DOHH2 (cell line): Measurements from ENCODE around the gene HECW1.
"Not testable (repeated sequence)": the region's sequence is repeated elsewhere in the genome, so short reads cannot be mapped to it uniquely, and the experiment has no call there.

Experiments used
- H3F3A ChIP-seq: fragments of 200-600 bp; sonication (generic), shearing (Covaris generic); 2 replicates; pipeline ENCODE4 v1.6.0; 2016; ENCODE audit warnings: antibody characterized with exemption, mild to moderate bottlenecking; ENCODE audit not compliant: control insufficient read depth, insufficient read depth
- H3K27ac ChIP-seq: fragments of 200-600 bp; sonication (generic); 2 replicates; pipeline ENCODE4 v1.5.1; 2014; ENCODE audit warnings: low read depth, mild to moderate bottlenecking, low read length, moderate library complexity
- H3K27me3 ChIP-seq: fragments of 200-600 bp; sonication (generic); 2 replicates; pipeline ENCODE4 v1.6.1; 2014; ENCODE audit warnings: mild to moderate bottlenecking, low read length, mixed read lengths; ENCODE audit not compliant: control insufficient read depth
- H3K36me3 ChIP-seq: fragments of 200-600 bp; sonication (generic); 2 replicates; pipeline ENCODE4 v1.6.1; 2014; ENCODE audit warnings: mild to moderate bottlenecking, low read length, moderate library complexity, mixed read lengths; ENCODE audit not compliant: control insufficient read depth
- H3K4me1 ChIP-seq: fragments of 200-600 bp; sonication (generic); 2 replicates; pipeline ENCODE4 v1.6.1; 2014; ENCODE audit warnings: mild to moderate bottlenecking, low read length, mixed read lengths; ENCODE audit not compliant: control insufficient read depth
- H3K4me2 ChIP-seq: fragments of 200-600 bp; sonication (generic); 2 replicates; pipeline ENCODE4 v1.6.0; 2014; ENCODE audit warnings: mild to moderate bottlenecking, low read length, moderate library complexity
- H3K4me3 ChIP-seq: fragments of 200-600 bp; sonication (generic); 2 replicates; pipeline ENCODE4 v1.5.1; 2014; ENCODE audit warnings: mild to moderate bottlenecking, low read length, mixed read lengths
- H3K79me2 ChIP-seq: fragments of 200-600 bp; sonication (generic); 2 replicates; pipeline ENCODE4 v1.6.1; 2014; ENCODE audit warnings: mild to moderate bottlenecking, low read length, mixed read lengths; ENCODE audit not compliant: control insufficient read depth
- H3K9me2 ChIP-seq: fragments of 200-600 bp; sonication (generic); replicated peaks from 2 replicates; pipeline ENCODE4 v1.6.1; 2014; ENCODE audit warnings: mild to moderate bottlenecking, low read length, mixed read lengths; ENCODE audit not compliant: control insufficient read depth
- H3K9me3 ChIP-seq: fragments of 200-600 bp; sonication (generic); 2 replicates; pipeline ENCODE4 v1.6.1; 2014; ENCODE audit warnings: antibody characterized with exemption, low read length, mixed read lengths; ENCODE audit not compliant: control insufficient read depth, insufficient read depth
- H4K20me1 ChIP-seq: fragments of 200-600 bp; sonication (generic); 2 replicates; pipeline ENCODE4 v1.6.0; 2014; ENCODE audit warnings: low read depth, mild to moderate bottlenecking, antibody characterized with exemption, low read length, moderate library complexity; ENCODE audit not compliant: control insufficient read depth, insufficient read depth
- CTCF ChIP-seq: fragments of 200-600 bp; sonication (generic); IDR thresholded peaks from one replicate; pipeline ENCODE4 v1.5.1; 2014; ENCODE audit warnings: antibody characterized with exemption, mild to moderate bottlenecking, low read depth, low read length; ENCODE audit not compliant: poor library complexity, severe bottlenecking
- EZH2phosphoT487 ChIP-seq: fragments of 200-600 bp; sonication (generic); IDR thresholded peaks from 2 replicates; pipeline ENCODE4 v1.6.1; 2017; ENCODE audit warnings: borderline replicate concordance, mild to moderate bottlenecking, antibody characterized with exemption, low read length, moderate library complexity, mixed read lengths

Gene HECW1

GRCh38 chr7:43593010-43593409 is 480.6 kb downstream of the HECW1 start:
- H3K9me3 ChIP-seq, result no peaks in the 10 kb centered on the region
- TF ChIP-seq EZH2phosphoT487 (no peak), CTCF (no peak)
- peak overlapping the region; percentile 49 for H3K4me3 ChIP-seq
- H3K36me3 ChIP-seq, result peaks cover 60% of the 10 kb centered on the region
- H3K27me3 ChIP-seq, result no peaks in the 10 kb centered on the region
- H3K4me1 ChIP-seq, result peaks cover 64% of the 10 kb centered on the region
- peaks cover 3% of the 10 kb centered on the region; the same call in 1 of the 2 replicates for H3F3A ChIP-seq
- H4K20me1 ChIP-seq, result peaks cover 32% of the 10 kb centered on the region
- H3K4me2 ChIP-seq, result peak overlapping the region; percentile 54
- peaks cover 98% of the 10 kb centered on the region for H3K79me2 ChIP-seq
- no peak overlapping the region for H3K27ac ChIP-seq
- H3K9me2 ChIP-seq, result no peaks in the 10 kb centered on the region

GRCh38 chr7:43594020-43594419 is 481.6 kb downstream of the HECW1 start:
- Histone ChIP-seq H3K4me1 (peaks cover 54% of the 10 kb centered on the region), H3K9me3 (no peaks in the 10 kb centered on the region), H3K4me3 (peak overlapping the region; percentile 49; the same call in 1 of the 2 replicates), H3K27me3 (no peaks in the 10 kb centered on the region), H3K36me3 (peaks cover 61% of the 10 kb centered on the region), H3K9me2 (no peaks in the 10 kb centered on the region), H4K20me1 (peaks cover 29% of the 10 kb centered on the region), H3F3A (peaks cover 3% of the 10 kb centered on the region; the same call in 1 of the 2 replicates), H3K79me2 (peaks cover 98% of the 10 kb centered on the region), H3K27ac (no peak overlapping the region), H3K4me2 (peak overlapping the region; percentile 54)
- TF ChIP-seq EZH2phosphoT487 (no peak), CTCF (no peak)

GRCh38 chr7:43596426-43596825 is 484.0 kb downstream of the HECW1 start:
- not testable (repeated sequence) for H3K4me2 ChIP-seq, H3F3A ChIP-seq, H3K27me3 ChIP-seq, H3K9me2 ChIP-seq, H3K4me3 ChIP-seq, H3K27ac ChIP-seq, H3K9me3 ChIP-seq
- H3K4me1 ChIP-seq, result peaks cover 40% of the 10 kb centered on the region
- H4K20me1 ChIP-seq, result peaks cover 27% of the 10 kb centered on the region
- peaks cover 97% of the 10 kb centered on the region for H3K79me2 ChIP-seq
- peaks cover 77% of the 10 kb centered on the region for H3K36me3 ChIP-seq

- H3K9me3 ChIP-seq, result no peaks in the 10 kb centered on the region
- H4K20me1 ChIP-seq, result peaks cover 18% of the 10 kb centered on the region
- no peaks in the 10 kb centered on the region for H3K9me2 ChIP-seq
- H3K4me1 ChIP-seq, result peaks cover 15% of the 10 kb centered on the region; the same call in 1 of the 2 replicates
- H3K4me3 ChIP-seq, result no peak overlapping the region
- TF ChIP-seq EZH2phosphoT487 (no peak), CTCF (no peak)
- H3K79me2 ChIP-seq, result peaks cover 97% of the 10 kb centered on the region
- H3K27me3 ChIP-seq, result no peaks in the 10 kb centered on the region
- H3F3A ChIP-seq, result 0 out of 2 replicates have a peak, but pooled peaks cover 7% of the 10 kb centered on the region
- H3K27ac ChIP-seq, result no peak overlapping the region
- no peak overlapping the region for H3K4me2 ChIP-seq
- H3K36me3 ChIP-seq, result peaks cover 93% of the 10 kb centered on the region
These were observed 487.6 kb downstream of the HECW1 start for GRCh38 chr7:43600056-43600455.
